Measurements from ENCODE around the gene DISP3.

The DISP3 gene

GRCh38 chr1:11474826-11475225 lies 4.1 kb upstream of the DISP3 start:
- no peaks in the 10 kb centered on the region for H3K36me3 ChIP-seq (ENCODE audit: control insufficient read depth, low read length)
- no peaks in the 10 kb centered on the region; the same call in 1 of the 2 replicates for H4K20me1 ChIP-seq (ENCODE audit: control insufficient read depth, insufficient read depth, low read depth, low read length)
- peaks cover 40% of the 10 kb centered on the region for H3K27me3 ChIP-seq (ENCODE audit: control insufficient read depth, low read length)
- H3K27ac ChIP-seq (ENCODE audit: low read depth, low read length), result no peak overlapping the region
- H3K9me3 ChIP-seq (ENCODE audit: control insufficient read depth, insufficient read depth, low read length), result no peaks in the 10 kb centered on the region
- H3K4me3 ChIP-seq (ENCODE audit: low read length), result no peak overlapping the region
- TF ChIP-seq CTCF (IDR thresholded peaks at IDR 0.05; ENCODE audit: low read depth, low read length, poor library complexity, severe bottlenecking) (no peak), EZH2phosphoT487 (IDR thresholded peaks at IDR 0.05; ENCODE audit: borderline replicate concordance, low read length) (no peak)
- no peaks in the 10 kb centered on the region for H3K9me2 ChIP-seq (replicated peaks; ENCODE audit: control insufficient read depth, low read length)
- H3K4me1 ChIP-seq (ENCODE audit: control insufficient read depth, low read length), result peaks cover 20% of the 10 kb centered on the region
- H3F3A ChIP-seq (ENCODE audit: control insufficient read depth, insufficient read depth), result no peaks in the 10 kb centered on the region
- no peaks in the 10 kb centered on the region; the same call in 1 of the 2 replicates for H3K79me2 ChIP-seq (ENCODE audit: control insufficient read depth, low read length)
- H3K4me2 ChIP-seq (ENCODE audit: low read length), result no peak overlapping the region

- Histone ChIP-seq H4K20me1 (ENCODE audit: control insufficient read depth, insufficient read depth, low read depth, low read length) (no peaks in the 10 kb centered on the region; the same call in 1 of the 2 replicates), H3K79me2 (ENCODE audit: control insufficient read depth, low read length) (no peaks in the 10 kb centered on the region; the same call in 1 of the 2 replicates), H3K9me3 (ENCODE audit: control insufficient read depth, insufficient read depth, low read length) (no peaks in the 10 kb centered on the region), H3F3A (ENCODE audit: control insufficient read depth, insufficient read depth) (no peaks in the 10 kb centered on the region), H3K9me2 (replicated peaks; ENCODE audit: control insufficient read depth, low read length) (no peaks in the 10 kb centered on the region), H3K4me2 (ENCODE audit: low read length) (no peak overlapping the region), H3K36me3 (ENCODE audit: control insufficient read depth, low read length) (no peaks in the 10 kb centered on the region), H3K4me3 (ENCODE audit: low read length) (no peak overlapping the region), H3K27ac (ENCODE audit: low read depth, low read length) (no peak overlapping the region), H3K27me3 (ENCODE audit: control insufficient read depth, low read length) (peaks cover 40% of the 10 kb centered on the region), H3K4me1 (ENCODE audit: control insufficient read depth, low read length) (peaks cover 16% of the 10 kb centered on the region)
- TF ChIP-seq CTCF (IDR thresholded peaks at IDR 0.05; ENCODE audit: low read depth, low read length, poor library complexity, severe bottlenecking) (no peak), EZH2phosphoT487 (IDR thresholded peaks at IDR 0.05; ENCODE audit: borderline replicate concordance, low read length) (no peak)
Observed at GRCh38 chr1:11475748-11476147, 3.2 kb upstream of the DISP3 start.

GRCh38 chr1:11479375-11479979 lies 522 bp downstream of the DISP3 start:
- Histone ChIP-seq H3K79me2 (ENCODE audit: control insufficient read depth, low read length) (no peaks in the 10 kb centered on the region; the same call in 1 of the 2 replicates), H3K9me3 (ENCODE audit: control insufficient read depth, insufficient read depth, low read length) (no peaks in the 10 kb centered on the region), H3K36me3 (ENCODE audit: control insufficient read depth, low read length) (no peaks in the 10 kb centered on the region), H3K4me3 (ENCODE audit: low read length) (peak overlapping the region; percentile 90), H3K27me3 (ENCODE audit: control insufficient read depth, low read length) (peaks cover 16% of the 10 kb centered on the region), H3K4me1 (ENCODE audit: control insufficient read depth, low read length) (peaks cover 14% of the 10 kb centered on the region), H3K4me2 (ENCODE audit: low read length) (peak overlapping the region; percentile 94), H3F3A (ENCODE audit: control insufficient read depth, insufficient read depth) (no peaks in the 10 kb centered on the region), H4K20me1 (ENCODE audit: control insufficient read depth, insufficient read depth, low read depth, low read length) (no peaks in the 10 kb centered on the region), H3K9me2 (replicated peaks; ENCODE audit: control insufficient read depth, low read length) (no peaks in the 10 kb centered on the region), H3K27ac (ENCODE audit: low read depth, low read length) (peak overlapping the region; percentile 18; the same call in 1 of the 2 replicates)
- TF ChIP-seq CTCF (IDR thresholded peaks at IDR 0.05; ENCODE audit: low read depth, low read length, poor library complexity, severe bottlenecking) (no peak), EZH2phosphoT487 (IDR thresholded peaks at IDR 0.05; ENCODE audit: borderline replicate concordance, low read length) (no peak)

Data from DOHH2 (cell line).